RWPE2 (cell line): ENCODE measurements around the gene ITGAD.
"Not testable (repeated sequence)": the region's sequence is repeated elsewhere in the genome, so short reads cannot be mapped to it uniquely, and the experiment has no call there.

Source experiments
- ATAC-seq: fragments of 200-7000 bp; cut with Tn5 transposase; 3 replicates; pipeline ENCODE4 v1.9.1; 2021; ENCODE audit warnings: low read depth
- DNase-seq: peaks from one replicate; pipeline ENCODE4 v3.0.0-alpha.2; 2020; ENCODE audit warnings: low spot score
- H3K27ac ChIP-seq: fragments of 450-650 bp; 2 replicates; pipeline ENCODE4 v1.5.1; 2017; ENCODE audit warnings: mild to moderate bottlenecking; ENCODE audit not compliant: poor library complexity, severe bottlenecking
- H3K27me3 ChIP-seq: fragments of 250-450 bp; sonication (Bioruptor Pico); 2 replicates; pipeline ENCODE4 v1.5.1; 2021; ENCODE audit warnings: mild to moderate bottlenecking, moderate library complexity; ENCODE audit not compliant: insufficient read depth, poor library complexity, severe bottlenecking
- H3K36me3 ChIP-seq: fragments of 250-450 bp; sonication (Bioruptor Pico); 2 replicates; pipeline ENCODE4 v1.5.1; 2020; ENCODE audit warnings: low read depth, mild to moderate bottlenecking, moderate library complexity
- H3K4me1 ChIP-seq: fragments of 250-450 bp; sonication (Bioruptor Pico); 2 replicates; pipeline ENCODE4 v1.5.1; 2021; ENCODE audit warnings: mild to moderate bottlenecking, moderate library complexity; ENCODE audit not compliant: insufficient read depth, poor library complexity, severe bottlenecking
- H3K4me3 ChIP-seq: fragments of 250-450 bp; sonication (Bioruptor Pico); 2 replicates; pipeline ENCODE4 v1.5.1; 2021; ENCODE audit warnings: mild to moderate bottlenecking, moderate library complexity; ENCODE audit not compliant: severe bottlenecking
- H3K9me3 ChIP-seq: fragments of 250-450 bp; sonication (Bioruptor Pico); 2 replicates; pipeline ENCODE4 v1.5.1; 2021; ENCODE audit warnings: mild to moderate bottlenecking, moderate library complexity; ENCODE audit not compliant: severe bottlenecking
- TF ChIP-seq, protein P1 (sequence below): fragments of 450-650 bp; IDR thresholded peaks from one replicate; pipeline ENCODE4 v1.5.1; 2017; ENCODE audit warnings: mild to moderate bottlenecking, moderate library complexity; ENCODE audit not compliant: poor library complexity, severe bottlenecking

ITGAD gene

DNA sequence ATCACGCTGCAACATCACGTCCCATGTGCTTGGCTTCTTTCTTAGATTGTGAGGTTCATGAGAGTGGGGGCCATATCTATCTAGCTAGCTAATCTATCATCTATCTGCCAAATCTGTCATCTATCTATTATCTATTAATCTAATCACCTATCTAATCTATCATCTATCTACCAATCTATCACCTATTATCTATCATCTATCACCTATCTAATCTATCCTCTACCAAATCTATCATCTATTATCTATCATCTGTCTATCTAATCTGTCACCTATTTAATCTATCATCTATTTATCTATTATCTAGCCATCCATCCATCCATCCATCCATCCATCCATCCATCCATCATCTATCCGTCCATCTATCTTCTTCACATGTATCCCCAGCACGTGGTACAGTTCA, 20.8 kb downstream of the ITGAD start:
- no peaks in the 10 kb centered on the region for H3K4me1 ChIP-seq
- TF ChIP-seq, protein P1, sequence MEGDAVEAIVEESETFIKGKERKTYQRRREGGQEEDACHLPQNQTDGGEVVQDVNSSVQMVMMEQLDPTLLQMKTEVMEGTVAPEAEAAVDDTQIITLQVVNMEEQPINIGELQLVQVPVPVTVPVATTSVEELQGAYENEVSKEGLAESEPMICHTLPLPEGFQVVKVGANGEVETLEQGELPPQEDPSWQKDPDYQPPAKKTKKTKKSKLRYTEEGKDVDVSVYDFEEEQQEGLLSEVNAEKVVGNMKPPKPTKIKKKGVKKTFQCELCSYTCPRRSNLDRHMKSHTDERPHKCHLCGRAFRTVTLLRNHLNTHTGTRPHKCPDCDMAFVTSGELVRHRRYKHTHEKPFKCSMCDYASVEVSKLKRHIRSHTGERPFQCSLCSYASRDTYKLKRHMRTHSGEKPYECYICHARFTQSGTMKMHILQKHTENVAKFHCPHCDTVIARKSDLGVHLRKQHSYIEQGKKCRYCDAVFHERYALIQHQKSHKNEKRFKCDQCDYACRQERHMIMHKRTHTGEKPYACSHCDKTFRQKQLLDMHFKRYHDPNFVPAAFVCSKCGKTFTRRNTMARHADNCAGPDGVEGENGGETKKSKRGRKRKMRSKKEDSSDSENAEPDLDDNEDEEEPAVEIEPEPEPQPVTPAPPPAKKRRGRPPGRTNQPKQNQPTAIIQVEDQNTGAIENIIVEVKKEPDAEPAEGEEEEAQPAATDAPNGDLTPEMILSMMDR, result no peak
- no peak overlapping the region for H3K27ac ChIP-seq
- H3K36me3 ChIP-seq, result no peaks in the 10 kb centered on the region
- H3K9me3 ChIP-seq, result no peaks in the 10 kb centered on the region
- no peak overlapping the region for H3K4me3 ChIP-seq
- DNase-seq (no peak), ATAC-seq (no peak)
- no peaks in the 10 kb centered on the region for H3K27me3 ChIP-seq

DNA sequence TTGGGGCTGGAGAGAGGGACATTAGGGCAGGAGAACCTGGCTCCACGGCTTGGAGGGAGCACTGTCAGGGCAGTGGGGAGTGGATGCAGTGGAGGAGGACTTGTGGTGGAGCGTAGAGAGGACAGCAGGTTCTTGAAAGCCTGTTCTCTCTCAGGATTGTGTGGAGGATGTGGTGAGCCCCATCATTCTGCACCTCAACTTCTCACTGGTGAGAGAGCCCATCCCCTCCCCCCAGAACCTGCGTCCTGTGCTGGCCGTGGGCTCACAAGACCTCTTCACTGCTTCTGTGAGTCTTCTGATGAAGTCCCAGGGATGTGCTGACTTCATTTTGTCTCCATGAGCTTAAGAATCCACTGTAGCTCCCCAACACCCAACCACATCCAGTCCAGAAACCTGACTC, 21.6 kb downstream of the ITGAD start:
- ATAC-seq (no peak), DNase-seq (no peak)
- TF ChIP-seq, protein P1, result no peak

DNA sequence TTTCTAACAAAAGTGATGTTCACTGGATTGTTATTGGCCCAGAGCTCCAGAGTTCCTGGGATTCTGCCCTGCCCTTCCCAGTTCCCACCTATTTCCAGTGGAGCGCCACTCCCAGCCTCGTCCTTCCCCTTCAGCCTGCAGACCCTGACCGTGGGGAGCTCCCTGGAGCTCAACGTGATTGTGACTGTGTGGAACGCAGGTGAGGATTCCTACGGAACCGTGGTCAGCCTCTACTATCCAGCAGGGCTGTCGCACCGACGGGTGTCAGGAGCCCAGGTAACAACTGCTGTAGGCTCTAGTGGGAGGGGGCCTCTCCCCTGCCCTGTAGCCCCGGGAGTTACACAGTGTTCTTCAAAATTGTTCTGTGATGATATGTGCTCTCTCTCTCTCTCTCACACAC, 23.2 kb downstream of the ITGAD start:
- no peaks in the 10 kb centered on the region for H3K9me3 ChIP-seq
- TF ChIP-seq, protein P1, result no peak
- no peaks in the 10 kb centered on the region for H3K27me3 ChIP-seq
- no peaks in the 10 kb centered on the region for H3K4me1 ChIP-seq
- no peak overlapping the region for H3K4me3 ChIP-seq
- no peaks in the 10 kb centered on the region for H3K36me3 ChIP-seq
- no peak overlapping the region for H3K27ac ChIP-seq
- DNase-seq, result no peak
- no peak for ATAC-seq

More for the DNA sequence above, 21.6 kb downstream of the ITGAD start:
- Histone ChIP-seq H3K9me3 (no peaks in the 10 kb centered on the region), H3K4me1 (no peaks in the 10 kb centered on the region), H3K36me3 (no peaks in the 10 kb centered on the region), H3K4me3 (no peak overlapping the region), H3K27me3 (no peaks in the 10 kb centered on the region), H3K27ac (no peak overlapping the region)

DNA sequence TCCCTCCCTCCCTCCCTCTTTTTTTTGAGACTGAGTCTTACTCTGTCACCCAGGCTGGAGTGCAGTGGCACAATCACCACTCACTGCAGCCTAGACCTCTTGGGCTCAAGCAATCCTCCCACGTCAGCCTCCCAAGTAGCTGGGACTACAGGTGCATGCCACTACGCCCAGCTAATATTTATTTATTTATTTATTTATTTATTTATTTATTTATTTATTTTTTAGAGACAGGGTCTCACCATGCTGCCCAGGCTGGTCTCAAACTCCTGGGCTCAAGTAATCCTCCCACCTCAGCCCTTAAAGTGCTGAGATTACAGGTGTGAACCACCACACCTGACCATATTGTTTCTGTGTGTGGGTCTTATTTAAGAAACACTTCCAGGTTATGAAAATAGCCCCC, 23.9 kb downstream of the ITGAD start:
- not testable (repeated sequence) for DNase-seq, ATAC-seq, H3K27ac ChIP-seq, H3K27me3 ChIP-seq, H3K4me3 ChIP-seq, H3K36me3 ChIP-seq, H3K4me1 ChIP-seq, H3K9me3 ChIP-seq

DNA sequence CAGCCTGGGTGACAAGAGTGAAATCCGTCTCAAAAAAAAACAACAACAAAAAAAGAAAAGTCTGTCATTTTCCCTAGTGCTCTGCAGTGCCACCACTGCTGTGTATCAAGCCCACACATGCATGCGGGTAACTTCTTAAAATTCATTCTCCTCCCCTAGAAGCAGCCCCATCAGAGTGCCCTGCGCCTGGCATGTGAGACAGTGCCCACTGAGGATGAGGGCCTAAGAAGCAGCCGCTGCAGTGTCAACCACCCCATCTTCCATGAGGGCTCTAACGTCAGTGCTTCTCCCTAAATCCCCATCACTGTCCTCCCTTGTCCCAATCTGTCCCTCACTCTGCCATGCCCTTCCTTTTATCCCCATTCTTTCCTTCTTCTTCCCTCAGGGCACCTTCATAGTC, 24.8 kb downstream of the ITGAD start:
- no peak for ATAC-seq
- no peaks in the 10 kb centered on the region for H3K9me3 ChIP-seq
- H3K27me3 ChIP-seq, result no peaks in the 10 kb centered on the region
- H3K27ac ChIP-seq, result no peak overlapping the region
- no peaks in the 10 kb centered on the region for H3K4me1 ChIP-seq
- no peak for DNase-seq
- TF ChIP-seq, protein P1, result no peak
- no peaks in the 10 kb centered on the region for H3K36me3 ChIP-seq
- H3K4me3 ChIP-seq, result no peak overlapping the region
